H1 (cell line): ENCODE results near the gene ITIH4.

Experiments
- CEBPB ChIP-seq: IDR thresholded peaks from 2 replicates; pipeline ENCODE4 v1.6.1; 2012; ENCODE audit warnings: low read depth, low read length
- CTCF ChIP-seq, 3 experiments: IDR thresholded peaks; 1 replicate in 2 of 3; 2 replicates in 1 of 3; pipeline versions ENCODE4 v1.5.1 to v1.6.1; 2011; ENCODE audit warnings: low read length in 3 of 3, mild to moderate bottlenecking in 3 of 3, inconsistent platforms in 2 of 3, low read depth in 1 of 3, moderate library complexity in 1 of 3; ENCODE audit not compliant: insufficient read depth in 1 of 3; ENCODE audit errors: control extremely low read depth in 1 of 3
- GABPA ChIP-seq: IDR thresholded peaks from 2 replicates; pipeline ENCODE4 v1.6.1; 2011; ENCODE audit warnings: mild to moderate bottlenecking, low read length, moderate library complexity, borderline replicate concordance; ENCODE audit not compliant: insufficient read depth
- NANOG ChIP-seq: IDR thresholded peaks from 2 replicates; pipeline ENCODE4 v1.6.1; 2011; ENCODE audit warnings: low read length, low read depth, mild to moderate bottlenecking, inconsistent platforms; ENCODE audit not compliant: insufficient read depth, poor library complexity, severe bottlenecking
- POLR2A ChIP-seq, 2 experiments: IDR thresholded peaks; 1 replicate in 1 of 2; 2 replicates in 1 of 2; pipeline ENCODE4 v1.6.1; 2011; ENCODE audit warnings: low read depth in 2 of 2, low read length in 2 of 2, mild to moderate bottlenecking in 2 of 2; ENCODE audit errors: control extremely low read depth in 1 of 2
- POLR2AphosphoS5 ChIP-seq: IDR thresholded peaks from 2 replicates; pipeline ENCODE4 v1.6.1; 2011; ENCODE audit warnings: low read depth, low read length

GRCh38 chr3:52787246-52787645, 43.2 kb downstream of the ITIH4 start:
- no peak for TF ChIP-seq GABPA
- TF ChIP-seq NANOG, result no peak
- TF ChIP-seq CEBPB, result no peak
- no peak for TF ChIP-seq CTCF (IDR thresholded peaks at IDR 0.05; ENCODE audit: control extremely low read depth in 1 of 3, insufficient read depth in 1 of 3, low read depth in 1 of 3, low read length in 3 of 3)
- TF ChIP-seq POLR2A (IDR thresholded peaks at IDR 0.05; ENCODE audit: control extremely low read depth in 1 of 2, low read depth in 2 of 2, low read length in 2 of 2), result no peak
- no peak for TF ChIP-seq POLR2AphosphoS5
